Activated CD8-positive, alpha-beta memory T cell treated with anti-CD3 and anti-CD28 coated beads, Interleukin-2, amount 50 U/mL, for 4 hours (primary cell): Measurements from ENCODE around the gene FZD10.

ENCODE experiments used
- DNase-seq: peaks from one replicate; pipeline ENCODE4 v3.0.0-alpha.2; 2020

The FZD10 gene

DNA sequence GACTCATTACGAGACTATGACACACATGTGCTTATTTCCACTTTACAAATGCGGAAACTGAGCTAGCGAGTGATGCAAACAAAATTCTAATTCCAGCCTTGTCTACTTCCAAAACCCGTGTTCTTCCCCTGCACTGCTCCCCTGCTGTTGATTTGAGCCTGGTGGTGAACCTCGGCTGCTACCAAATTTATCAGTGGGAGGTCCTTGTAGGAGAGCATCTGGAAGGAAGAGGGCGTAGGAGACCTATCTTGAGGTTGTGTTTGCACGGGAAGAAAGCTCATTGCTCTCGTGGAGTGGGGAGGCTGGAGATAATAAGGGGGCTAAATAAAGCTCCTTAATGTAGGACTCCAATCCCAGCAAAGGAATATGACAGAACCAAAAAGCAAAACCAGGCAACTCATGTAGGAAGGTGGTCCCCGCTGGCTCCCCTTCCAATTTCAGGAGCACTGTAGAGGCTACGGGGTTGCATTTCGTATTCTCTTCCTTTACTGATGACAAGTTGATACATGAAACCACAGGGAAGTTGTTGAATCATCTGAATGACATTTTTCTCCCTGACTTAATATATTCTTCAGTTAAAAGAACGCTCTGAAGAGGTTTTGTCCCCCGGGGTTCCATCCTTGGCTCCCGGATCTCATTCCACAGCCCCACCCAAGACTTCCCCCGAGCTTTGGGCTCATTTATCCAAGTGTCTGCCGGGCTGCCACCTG, 52.6 kb downstream of the FZD10 start:
- DNase-seq = no peak
